ENCODE data around the gene BPIFB2. TPM values are rescaled to one million over a fixed set of nuclear protein-coding genes. Genes with fewer than 3 reads are reported as not detected.

BPIFB2 gene
- total and polyA plus RNA-seq, 7 experiments from 2014 or later, result not detected

DNA sequence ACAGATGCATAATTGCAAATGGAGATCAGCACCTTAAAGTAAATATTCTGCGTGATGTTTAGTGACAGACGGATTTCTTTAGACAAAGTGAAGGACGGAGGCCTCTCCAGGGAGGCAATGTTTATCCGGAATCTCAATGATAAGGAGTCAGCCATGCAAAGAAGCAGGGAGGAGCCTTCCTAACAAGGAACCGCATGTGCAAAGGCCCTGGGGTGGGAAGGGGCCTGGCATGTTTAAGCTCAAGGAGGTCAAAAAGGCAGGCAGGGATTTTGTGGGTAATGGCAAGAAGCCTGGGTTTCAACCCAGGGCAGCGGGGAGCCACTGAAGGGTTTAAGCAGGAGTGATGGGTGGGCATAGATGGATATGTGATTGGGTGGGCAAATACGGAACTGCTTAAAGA is 46.9 kb downstream of the BPIFB2 start:
- intact Hi-C loops (cut with micrococcal nuclease), result no loop called here
- Histone ChIP-seq H3K9me3 (ENCODE audit: control insufficient read depth in 2 of 3, low read length in 3 of 3) (no peaks in the 10 kb centered on the region), H3K36me3 (ENCODE audit: control insufficient read depth in 2 of 3, insufficient read depth in 3 of 3, low read length in 3 of 3) (no peaks in the 10 kb centered on the region), H3K27me3 (ENCODE audit: control insufficient read depth in 2 of 2, insufficient read depth in 2 of 2, low read length in 2 of 2) (no peaks in the 10 kb centered on the region), H3K4me1 (ENCODE audit: control insufficient read depth in 2 of 2, insufficient read depth in 2 of 2, low read length in 2 of 2) (no peaks in the 10 kb centered on the region), H3K4me3 (ENCODE audit: low read length) (no peak overlapping the region), H3K27ac (ENCODE audit: low read depth, low read length) (no peak overlapping the region)
- H3K27ac Mint-ChIP-seq, result peak overlapping the region in 2 of 9 donors; percentile 42 to 65
- no peaks in the 10 kb centered on the region for H3K36me3 Mint-ChIP-seq
- ChIA-PET CTCF (interaction anchor here (1.2 kb wide), 1 partner anchor 10 kb away, joined by 3 read pairs; no protein-coding TSS in a partner anchor), POLR2A (no interaction called here)
- no peak for ATAC-seq
- peaks cover 0 to 13% (median 0%) of the 10 kb centered on the region in 7 donors for H3K4me1 Mint-ChIP-seq
- peaks cover 0 to 2% (median 0%) of the 10 kb centered on the region in 11 donors for H3K9me3 Mint-ChIP-seq
- H3K27me3 Mint-ChIP-seq, result no peaks in the 10 kb centered on the region
- H3K4me3 Mint-ChIP-seq, result no peak overlapping the region
- DNase-seq, result no peak

DNA sequence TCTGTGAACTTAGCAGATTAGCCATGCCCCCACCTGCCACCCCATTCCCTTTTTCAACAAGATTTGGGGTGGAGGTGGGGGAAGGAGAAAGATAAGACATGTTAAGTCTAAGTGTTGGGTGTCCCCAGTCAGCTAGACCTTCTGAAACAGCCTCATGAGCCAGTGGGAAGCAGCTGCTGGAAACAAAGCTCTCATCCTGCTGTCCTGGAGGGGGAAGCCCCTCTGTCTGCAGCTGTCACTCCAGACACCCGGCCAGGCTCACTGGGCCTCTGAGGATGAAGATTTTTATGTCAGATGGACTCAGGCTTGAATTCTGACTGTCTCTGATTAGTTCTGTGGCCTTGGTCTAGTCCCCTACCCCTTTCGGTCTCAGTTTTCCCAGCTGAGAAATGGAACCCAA is 47.3 kb downstream of the BPIFB2 start:
- no peak overlapping the region for H3K4me3 Mint-ChIP-seq
- H3K4me1 ChIP-seq (ENCODE audit: control insufficient read depth in 2 of 2, insufficient read depth in 2 of 2, low read length in 2 of 2), result no peaks in the 10 kb centered on the region
- H3K4me1 Mint-ChIP-seq, result peaks cover 0 to 13% (median 0%) of the 10 kb centered on the region in 7 donors
- no peak for DNase-seq
- intact Hi-C loops (cut with micrococcal nuclease), result no loop called here
- H3K27me3 ChIP-seq (ENCODE audit: control insufficient read depth in 2 of 2, insufficient read depth in 2 of 2, low read length in 2 of 2), result no peaks in the 10 kb centered on the region
- H3K4me3 ChIP-seq (ENCODE audit: low read length), result no peak overlapping the region
- ChIA-PET POLR2A (no interaction called here), CTCF (interaction anchor here (1.0 to 1.2 kb wide), 2 partner anchors 10 to 64 kb away, joined by 3 read pairs; no protein-coding TSS in a partner anchor)
- no peaks in the 10 kb centered on the region for H3K36me3 Mint-ChIP-seq
- H3K27me3 Mint-ChIP-seq, result no peaks in the 10 kb centered on the region
- no peak overlapping the region for H3K27ac ChIP-seq (ENCODE audit: low read depth, low read length)
- H3K36me3 ChIP-seq (ENCODE audit: control insufficient read depth in 2 of 3, insufficient read depth in 3 of 3, low read length in 3 of 3), result no peaks in the 10 kb centered on the region
- H3K9me3 Mint-ChIP-seq, result peaks cover 0 to 2% (median 0%) of the 10 kb centered on the region in 11 donors
- no peak for ATAC-seq
- no peaks in the 10 kb centered on the region for H3K9me3 ChIP-seq (ENCODE audit: control insufficient read depth in 2 of 3, low read length in 3 of 3)
- H3K27ac Mint-ChIP-seq, result peak overlapping the region in 1 of 9 donors; percentile 42

DNA sequence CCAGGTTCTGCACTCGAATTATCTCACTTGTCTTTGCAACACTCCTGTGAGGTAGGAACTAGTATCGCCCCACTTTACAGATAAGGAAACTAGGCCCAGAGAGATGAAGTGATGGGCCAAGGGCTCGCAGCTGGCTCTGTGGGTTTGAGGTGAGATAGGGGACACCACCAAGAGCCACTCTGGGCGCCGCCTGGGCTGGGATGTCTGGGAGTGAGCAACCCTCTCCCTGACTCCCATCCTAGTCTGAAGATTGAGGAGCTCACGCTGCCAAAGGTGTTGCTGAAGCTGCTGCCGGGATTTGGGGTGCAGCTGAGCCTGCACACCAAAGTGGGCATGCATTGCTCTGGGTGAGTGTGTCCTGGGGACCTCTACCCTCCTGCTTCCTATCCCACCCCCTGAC is 51.6 kb downstream of the BPIFB2 start:
- Histone ChIP-seq H3K27ac (ENCODE audit: low read depth, low read length) (no peak overlapping the region), H3K27me3 (ENCODE audit: control insufficient read depth in 2 of 2, insufficient read depth in 2 of 2, low read length in 2 of 2) (no peaks in the 10 kb centered on the region), H3K4me3 (ENCODE audit: low read length) (no peak overlapping the region), H3K9me3 (ENCODE audit: control insufficient read depth in 2 of 3, low read length in 3 of 3) (no peaks in the 10 kb centered on the region), H3K36me3 (ENCODE audit: control insufficient read depth in 2 of 3, insufficient read depth in 3 of 3, low read length in 3 of 3) (no peaks in the 10 kb centered on the region), H3K4me1 (ENCODE audit: control insufficient read depth in 2 of 2, insufficient read depth in 2 of 2, low read length in 2 of 2) (no peaks in the 10 kb centered on the region)
- Mint-ChIP-seq H3K36me3 (no peaks in the 10 kb centered on the region), H3K27me3 (no peaks in the 10 kb centered on the region), H3K9me3 (peaks cover 0 to 2% (median 0%) of the 10 kb centered on the region in 11 donors), H3K27ac (no peak overlapping the region), H3K4me3 (no peak overlapping the region), H3K4me1 (peaks cover 0 to 11% (median 0%) of the 10 kb centered on the region in 7 donors)
- DNase-seq (no peak), ATAC-seq (no peak)
- POLR2A ChIA-PET, result no interaction called here
- CTCF ChIA-PET, result no interaction called here
- intact Hi-C loops (cut with micrococcal nuclease), result no loop called here

DNA sequence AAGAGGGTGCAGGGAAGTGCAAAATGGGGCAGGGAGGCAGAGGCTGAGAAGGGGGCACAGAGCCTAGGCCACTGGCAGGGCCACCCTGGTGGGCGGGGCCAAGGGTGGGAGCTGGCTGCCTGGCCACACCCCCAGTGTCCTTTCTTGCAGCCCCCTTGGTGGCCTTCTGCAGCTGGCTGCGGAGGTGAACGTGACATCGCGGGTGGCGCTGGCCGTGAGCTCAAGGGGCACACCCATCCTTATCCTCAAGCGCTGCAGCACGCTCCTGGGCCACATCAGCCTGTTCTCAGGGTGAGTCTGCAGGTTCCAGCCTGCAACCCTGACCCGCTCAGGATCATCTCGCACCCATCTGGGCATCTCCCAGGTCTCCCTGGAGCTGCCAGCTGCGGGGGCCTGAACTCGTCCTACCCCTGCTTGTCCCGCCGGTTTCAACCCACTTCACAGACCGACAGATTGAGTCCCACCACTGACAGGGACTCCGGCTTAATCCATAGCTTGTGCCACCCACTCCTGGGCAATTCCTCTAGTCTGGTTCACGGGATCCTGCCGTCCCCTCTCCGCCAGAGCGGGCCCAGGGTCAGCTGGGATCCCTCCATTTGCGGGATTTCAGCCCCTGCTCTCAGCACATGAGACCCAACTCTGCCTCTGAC is 52.4 kb downstream of the BPIFB2 start:
- H3K9me3 ChIP-seq (ENCODE audit: control insufficient read depth in 2 of 3, low read length in 3 of 3), result no peaks in the 10 kb centered on the region
- no peak overlapping the region for H3K27ac ChIP-seq (ENCODE audit: low read depth, low read length)
- H3K4me1 Mint-ChIP-seq, result peaks cover 0 to 11% (median 0%) of the 10 kb centered on the region in 7 donors
- no peaks in the 10 kb centered on the region for H3K4me1 ChIP-seq (ENCODE audit: control insufficient read depth in 2 of 2, insufficient read depth in 2 of 2, low read length in 2 of 2)
- H3K4me3 ChIP-seq (ENCODE audit: low read length), result no peak overlapping the region
- POLR2A ChIA-PET, result no interaction called here
- H3K4me3 Mint-ChIP-seq, result no peak overlapping the region
- DNase-seq (no peak), ATAC-seq (no peak)
- H3K27me3 ChIP-seq (ENCODE audit: control insufficient read depth in 2 of 2, insufficient read depth in 2 of 2, low read length in 2 of 2), result no peaks in the 10 kb centered on the region
- intact Hi-C loops (cut with micrococcal nuclease), result no loop called here
- CTCF ChIA-PET, result no interaction called here
- no peaks in the 10 kb centered on the region for H3K36me3 ChIP-seq (ENCODE audit: control insufficient read depth in 2 of 3, insufficient read depth in 3 of 3, low read length in 3 of 3)
- H3K36me3 Mint-ChIP-seq, result no peaks in the 10 kb centered on the region
- H3K27ac Mint-ChIP-seq, result no peak overlapping the region
- peaks cover 0 to 2% (median 0%) of the 10 kb centered on the region in 11 donors for H3K9me3 Mint-ChIP-seq
- no peaks in the 10 kb centered on the region for H3K27me3 Mint-ChIP-seq

DNA sequence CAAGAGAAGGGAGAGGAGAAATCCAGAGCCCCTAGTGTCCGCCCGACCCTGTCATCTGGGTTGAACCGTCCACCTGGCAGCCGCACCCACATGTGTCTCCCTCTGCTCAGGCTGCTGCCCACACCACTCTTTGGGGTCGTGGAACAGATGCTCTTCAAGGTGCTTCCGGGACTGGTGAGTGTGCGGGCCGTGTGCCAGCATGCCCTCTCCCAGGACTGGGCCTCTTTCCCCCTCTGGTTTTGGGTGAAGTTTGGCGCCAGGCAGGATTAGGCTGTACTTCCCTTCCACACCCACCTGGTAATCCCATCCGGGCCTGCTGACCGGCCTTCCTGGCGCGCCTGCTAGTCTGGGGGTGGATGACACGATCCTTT is 54.1 kb downstream of the BPIFB2 start:
- no peaks in the 10 kb centered on the region for H3K36me3 Mint-ChIP-seq
- POLR2A ChIA-PET, result no interaction called here

DNA sequence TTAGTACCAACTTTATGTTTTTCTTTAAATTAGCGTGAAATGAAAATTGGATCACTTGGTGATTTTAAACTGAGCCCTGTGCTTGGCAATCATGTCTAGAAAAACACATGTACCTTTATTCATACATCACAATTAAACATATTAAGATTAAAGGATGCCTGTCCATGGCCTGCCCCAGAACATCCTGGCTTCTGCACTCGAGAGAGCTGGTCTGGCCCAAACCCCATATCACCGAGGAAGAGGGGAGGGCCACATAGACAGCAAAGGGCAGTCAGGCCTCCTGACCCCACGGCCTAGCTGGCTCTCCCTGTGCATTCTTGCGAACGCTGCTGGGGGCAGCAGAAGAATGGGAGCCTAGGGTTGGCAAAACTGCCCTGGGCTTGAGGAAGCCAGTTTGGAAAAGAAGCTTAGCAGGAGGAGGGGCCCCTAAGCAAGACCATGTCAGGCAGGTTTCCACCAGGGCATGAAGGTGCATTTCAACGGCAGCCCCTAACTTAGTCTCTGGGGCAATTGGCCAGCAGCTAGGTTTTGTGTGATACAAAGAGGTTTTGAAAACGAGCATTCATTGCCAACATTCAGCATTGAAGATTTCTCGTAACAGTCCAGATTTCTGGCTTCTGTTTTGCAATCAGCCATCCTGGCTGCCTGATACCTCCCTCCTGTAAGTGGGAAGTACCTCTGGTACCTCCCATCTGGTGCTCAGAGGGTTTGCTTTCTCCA is 54.8 kb downstream of the BPIFB2 start:
- peak overlapping the region in 1 of 10 donors; percentile 34 for H3K4me3 Mint-ChIP-seq
- POLR2A ChIA-PET, result no interaction called here
- no peak overlapping the region for H3K27ac ChIP-seq (ENCODE audit: low read depth, low read length)
- no peak for DNase-seq
- H3K27me3 ChIP-seq (ENCODE audit: control insufficient read depth in 2 of 2, insufficient read depth in 2 of 2, low read length in 2 of 2), result no peaks in the 10 kb centered on the region
- no peaks in the 10 kb centered on the region for H3K27me3 Mint-ChIP-seq
- no peaks in the 10 kb centered on the region for H3K36me3 ChIP-seq (ENCODE audit: control insufficient read depth in 2 of 3, insufficient read depth in 3 of 3, low read length in 3 of 3)
- no peaks in the 10 kb centered on the region for H3K4me1 ChIP-seq (ENCODE audit: control insufficient read depth in 2 of 2, insufficient read depth in 2 of 2, low read length in 2 of 2)
- H3K4me3 ChIP-seq (ENCODE audit: low read length), result no peak overlapping the region
- no peak for ATAC-seq
- H3K4me1 Mint-ChIP-seq, result peaks cover 0 to 12% (median 8%) of the 10 kb centered on the region in 7 donors
- intact Hi-C loops (cut with micrococcal nuclease), result no loop called here
- no peaks in the 10 kb centered on the region for H3K36me3 Mint-ChIP-seq
- no peaks in the 10 kb centered on the region for H3K9me3 Mint-ChIP-seq
- no peaks in the 10 kb centered on the region for H3K9me3 ChIP-seq (ENCODE audit: control insufficient read depth in 2 of 3, low read length in 3 of 3)
- CTCF ChIA-PET, result no interaction called here
- peak overlapping the region in 1 of 9 donors; percentile 25 for H3K27ac Mint-ChIP-seq

More for the DNA sequence above, 54.1 kb downstream of the BPIFB2 start:
- H3K9me3 ChIP-seq (ENCODE audit: control insufficient read depth in 2 of 3, low read length in 3 of 3), result no peaks in the 10 kb centered on the region
- H3K27me3 ChIP-seq (ENCODE audit: control insufficient read depth in 2 of 2, insufficient read depth in 2 of 2, low read length in 2 of 2), result no peaks in the 10 kb centered on the region
- Mint-ChIP-seq H3K4me3 (no peak overlapping the region), H3K27me3 (no peaks in the 10 kb centered on the region), H3K27ac (no peak overlapping the region), H3K9me3 (no peaks in the 10 kb centered on the region), H3K4me1 (peaks cover 0 to 8% (median 2%) of the 10 kb centered on the region in 7 donors)
- no peaks in the 10 kb centered on the region for H3K4me1 ChIP-seq (ENCODE audit: control insufficient read depth in 2 of 2, insufficient read depth in 2 of 2, low read length in 2 of 2)
- intact Hi-C loops (cut with micrococcal nuclease), result no loop called here
- no peaks in the 10 kb centered on the region for H3K36me3 ChIP-seq (ENCODE audit: control insufficient read depth in 2 of 3, insufficient read depth in 3 of 3, low read length in 3 of 3)
- no peak overlapping the region for H3K27ac ChIP-seq (ENCODE audit: low read depth, low read length)
- H3K4me3 ChIP-seq (ENCODE audit: low read length), result no peak overlapping the region
- ATAC-seq (no peak), DNase-seq (no peak)
- CTCF ChIA-PET, result no interaction called here

DNA sequence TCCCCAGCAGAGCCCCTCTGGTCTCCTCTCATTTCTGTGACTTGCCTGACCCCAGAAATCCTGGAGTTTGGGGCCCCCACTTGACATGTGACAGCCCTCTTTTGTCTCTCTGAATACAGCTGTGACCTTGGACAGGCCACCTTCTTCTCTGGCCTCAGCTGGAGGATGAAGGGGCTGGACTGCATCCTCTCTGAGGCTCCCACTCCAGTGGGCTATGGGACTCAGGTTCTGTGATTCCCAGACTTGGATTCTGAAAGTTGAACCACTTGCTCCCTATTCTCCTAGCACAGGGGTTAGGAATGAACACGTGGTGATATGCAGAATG is 55.3 kb downstream of the BPIFB2 start:
- no peaks in the 10 kb centered on the region for H3K9me3 Mint-ChIP-seq
- no peaks in the 10 kb centered on the region for H3K27me3 ChIP-seq (ENCODE audit: control insufficient read depth in 2 of 2, insufficient read depth in 2 of 2, low read length in 2 of 2)
- H3K27me3 Mint-ChIP-seq, result no peaks in the 10 kb centered on the region
- no peaks in the 10 kb centered on the region for H3K36me3 Mint-ChIP-seq
- no peak for ATAC-seq
- ChIA-PET CTCF (no interaction called here), POLR2A (no interaction called here)
- no peaks in the 10 kb centered on the region for H3K36me3 ChIP-seq (ENCODE audit: control insufficient read depth in 2 of 3, insufficient read depth in 3 of 3, low read length in 3 of 3)
- no peaks in the 10 kb centered on the region for H3K4me1 ChIP-seq (ENCODE audit: control insufficient read depth in 2 of 2, insufficient read depth in 2 of 2, low read length in 2 of 2)
- H3K27ac Mint-ChIP-seq, result peak overlapping the region in 1 of 9 donors; percentile 25
- no peak overlapping the region for H3K4me3 ChIP-seq (ENCODE audit: low read length)
- no peaks in the 10 kb centered on the region for H3K9me3 ChIP-seq (ENCODE audit: control insufficient read depth in 2 of 3, low read length in 3 of 3)
- H3K27ac ChIP-seq (ENCODE audit: low read depth, low read length), result no peak overlapping the region
- DNase-seq, result no peak
- intact Hi-C loops (cut with micrococcal nuclease), result no loop called here
- peaks cover 0 to 15% (median 13%) of the 10 kb centered on the region in 7 donors for H3K4me1 Mint-ChIP-seq
- H3K4me3 Mint-ChIP-seq, result no peak overlapping the region

All from naive thymus-derived CD4-positive, alpha-beta T cell (primary cell).